Ecto neural progenitor cell (in vitro differentiated cells): ENCODE data around the gene DIDO1.

Experiments used
- DNase-seq: peaks from one replicate; pipeline ENCODE4 v3.0.0-alpha.2; 2018; ENCODE audit warnings: low spot score

Gene DIDO1

DNA sequence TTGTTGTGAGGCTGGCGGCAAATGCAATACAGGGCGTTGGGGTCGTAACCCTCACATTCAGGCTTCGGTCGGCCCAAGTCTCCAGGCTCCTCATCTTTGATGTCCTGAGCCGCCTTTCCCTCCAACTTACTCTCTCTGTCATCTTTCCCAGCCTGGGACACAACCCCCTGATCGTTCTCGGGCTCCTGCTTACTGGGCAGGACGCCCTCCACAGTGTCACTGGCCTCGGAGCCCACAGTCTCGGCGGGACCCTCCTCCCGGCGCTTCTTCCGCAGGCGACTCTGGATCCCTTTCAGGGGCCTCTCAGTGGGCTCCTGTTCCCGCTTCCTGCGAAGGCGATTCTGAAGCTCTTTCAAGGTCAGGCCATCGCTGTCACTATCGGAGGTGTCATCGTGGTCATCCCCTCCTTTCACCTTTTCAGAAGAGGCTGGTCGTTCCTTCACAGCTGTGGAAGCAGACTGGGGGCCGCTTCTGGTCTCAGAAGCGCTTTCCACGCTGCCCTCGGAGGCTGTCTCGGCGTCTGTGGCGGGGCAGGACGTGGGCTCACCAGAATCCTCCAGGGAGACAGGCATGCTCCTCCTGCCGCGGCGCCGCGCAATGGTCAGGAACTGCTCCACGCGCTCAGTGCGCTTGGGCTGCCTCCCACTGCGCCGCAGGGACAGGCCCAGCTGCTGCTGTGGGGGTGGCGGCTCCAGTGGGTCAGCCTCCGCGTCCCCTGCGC, 15.4 kb downstream of the DIDO1 start:
- DNase-seq, result no peak

- DNase-seq, result no peak
Measured at GRCh38 chr20:62910217-62910766, 16.0 kb downstream of the DIDO1 start.

DNA sequence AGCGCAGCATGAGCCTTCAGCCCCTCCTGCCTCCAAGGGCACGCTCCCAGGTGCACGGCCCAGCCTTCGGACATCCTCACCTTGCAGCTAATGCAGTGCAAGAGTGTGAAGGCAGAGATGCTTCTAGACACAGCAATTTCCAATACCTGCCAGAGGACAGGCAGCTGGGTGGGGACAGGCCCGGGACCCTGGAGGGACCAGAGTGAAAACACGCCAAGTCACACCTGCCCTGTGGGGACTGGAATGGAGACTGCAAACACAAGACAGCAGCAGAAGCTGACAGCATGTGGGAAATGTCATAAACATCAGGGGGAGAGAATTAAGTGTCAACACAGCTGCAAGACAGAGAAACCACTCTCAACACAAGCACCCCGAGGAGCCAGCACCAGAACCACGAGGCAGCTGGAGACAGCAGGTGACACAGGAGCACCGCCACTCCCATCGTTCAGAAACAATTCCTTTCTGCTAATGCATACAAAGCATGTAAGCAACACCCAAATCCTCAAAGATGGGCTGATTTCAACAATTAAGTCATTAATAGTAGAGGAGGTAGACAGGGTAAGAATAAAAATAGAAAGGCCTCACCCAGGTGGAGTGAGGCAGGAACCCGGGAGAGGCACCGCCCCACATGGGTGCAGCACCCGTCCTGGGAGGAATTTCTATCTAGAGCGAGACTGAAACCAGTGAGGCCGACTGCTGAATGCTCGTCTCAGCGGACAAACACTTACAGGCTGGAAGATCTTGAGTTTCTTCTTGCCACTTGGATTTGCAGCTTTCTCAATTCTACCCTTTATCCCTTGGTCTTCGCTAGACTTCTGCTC, 17.1 kb downstream of the DIDO1 start:
- no peak for DNase-seq

DNA sequence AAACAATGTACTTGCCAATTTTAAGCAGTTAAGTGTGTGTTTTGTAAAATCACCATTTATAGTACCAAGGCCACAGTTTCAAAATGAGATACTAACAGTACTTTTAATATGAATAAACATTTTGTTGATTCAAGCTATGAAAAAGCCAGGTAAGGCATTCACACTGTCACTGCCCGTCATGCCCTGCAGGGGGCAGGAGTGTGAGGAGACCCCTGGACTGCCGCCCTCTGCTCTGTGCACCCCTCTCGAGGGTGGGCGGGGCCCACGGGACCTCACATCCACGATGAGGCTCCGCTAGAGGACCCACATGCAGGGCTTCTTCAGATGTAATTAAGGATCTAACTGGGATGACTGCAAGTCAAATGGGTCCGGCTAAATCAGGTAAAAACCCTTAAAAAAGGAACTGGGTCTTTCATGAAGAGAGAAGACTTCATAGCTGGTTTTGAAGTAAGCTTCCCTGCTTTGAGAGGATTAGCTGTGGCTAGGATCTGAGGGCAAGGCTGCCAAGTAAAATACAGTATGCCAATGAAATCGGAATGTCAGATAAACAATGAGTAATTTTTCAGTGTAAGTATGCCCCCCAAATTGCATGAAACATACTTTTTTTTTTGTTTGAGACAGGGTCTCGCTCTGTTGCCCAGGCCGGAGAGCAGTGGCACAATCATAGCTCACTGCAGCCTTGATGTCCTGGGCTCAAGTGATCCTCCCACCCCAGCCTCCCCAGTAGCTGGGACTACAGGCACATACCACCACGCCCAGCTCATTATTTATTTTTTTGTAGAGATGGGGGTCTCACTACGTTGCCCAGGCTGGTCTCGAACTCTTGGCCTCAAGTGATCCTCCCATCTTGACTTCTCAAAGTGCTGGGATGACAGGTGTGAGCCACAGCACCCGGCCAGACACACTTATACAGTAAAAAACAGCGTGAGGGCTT, 18.7 kb downstream of the DIDO1 start:
- no peak for DNase-seq

- DNase-seq, result no peak
Measured at GRCh38 chr20:62906647-62907375, 19.5 kb downstream of the DIDO1 start.

DNA sequence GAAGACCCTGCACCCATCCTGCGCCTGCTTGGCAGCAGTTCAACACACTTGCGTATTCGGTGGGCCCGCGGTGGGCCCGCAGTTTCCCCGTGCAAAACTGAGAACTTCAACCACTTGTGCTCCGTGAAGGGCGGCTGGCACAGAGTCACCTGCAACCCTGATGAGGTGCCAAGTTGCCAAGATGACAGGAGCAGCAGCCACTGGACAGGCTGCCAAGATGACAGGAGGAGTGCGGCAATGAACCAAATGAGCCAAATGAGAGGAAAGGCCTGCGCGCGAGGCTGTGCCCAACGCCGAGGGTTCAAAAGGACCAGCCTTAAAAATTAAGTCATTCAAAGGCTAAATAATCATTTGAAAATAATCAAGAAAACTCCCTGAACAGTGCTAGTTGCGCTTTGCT, 20.1 kb downstream of the DIDO1 start:
- DNase-seq, result no peak

GRCh38 chr20:62905536-62906117, 20.7 kb downstream of the DIDO1 start:
- DNase-seq, result no peak

- DNase-seq, result no peak
Measured at GRCh38 chr20:62902926-62903615, 23.2 kb downstream of the DIDO1 start.

- DNase-seq, result no peak
Measured at GRCh38 chr20:62901891-62902290, 24.4 kb downstream of the DIDO1 start.

- DNase-seq, result no peak
Measured at GRCh38 chr20:62900692-62901584, 25.4 kb downstream of the DIDO1 start.

DNA sequence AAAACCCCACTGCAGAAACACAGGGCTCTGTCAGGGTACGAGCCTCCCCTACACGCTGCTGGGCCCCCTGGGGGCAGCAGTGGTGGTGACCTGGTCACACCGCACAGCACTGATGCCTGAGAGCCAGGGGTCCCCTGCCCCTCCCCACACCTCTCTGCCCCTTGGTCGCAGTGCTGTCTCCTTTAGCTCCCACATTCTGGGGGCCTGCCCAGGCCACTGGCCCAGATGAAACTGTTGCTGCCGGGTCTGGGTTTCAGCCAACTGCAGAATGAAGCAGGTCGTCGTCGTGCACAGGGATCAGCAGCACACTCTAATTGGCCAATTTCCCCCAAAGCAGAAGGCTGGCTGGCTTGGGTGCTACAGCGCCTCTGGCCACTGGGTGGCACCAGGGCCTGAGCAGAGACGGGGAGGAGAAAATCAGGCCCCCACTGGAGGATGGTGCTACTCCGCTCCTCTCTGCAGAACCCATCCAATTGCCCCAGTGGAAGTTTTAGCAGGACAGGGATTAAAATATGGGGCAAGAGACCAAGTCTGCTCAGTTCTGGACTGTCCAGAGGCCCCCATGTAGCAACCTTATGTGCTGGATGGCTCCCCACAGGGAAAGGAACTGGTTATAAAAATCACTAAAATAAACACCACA, 26.1 kb downstream of the DIDO1 start:
- DNase-seq, result peak; percentile 90

- DNase-seq, result no peak
Measured at GRCh38 chr20:62899633-62900051, 26.7 kb downstream of the DIDO1 start.

DNA sequence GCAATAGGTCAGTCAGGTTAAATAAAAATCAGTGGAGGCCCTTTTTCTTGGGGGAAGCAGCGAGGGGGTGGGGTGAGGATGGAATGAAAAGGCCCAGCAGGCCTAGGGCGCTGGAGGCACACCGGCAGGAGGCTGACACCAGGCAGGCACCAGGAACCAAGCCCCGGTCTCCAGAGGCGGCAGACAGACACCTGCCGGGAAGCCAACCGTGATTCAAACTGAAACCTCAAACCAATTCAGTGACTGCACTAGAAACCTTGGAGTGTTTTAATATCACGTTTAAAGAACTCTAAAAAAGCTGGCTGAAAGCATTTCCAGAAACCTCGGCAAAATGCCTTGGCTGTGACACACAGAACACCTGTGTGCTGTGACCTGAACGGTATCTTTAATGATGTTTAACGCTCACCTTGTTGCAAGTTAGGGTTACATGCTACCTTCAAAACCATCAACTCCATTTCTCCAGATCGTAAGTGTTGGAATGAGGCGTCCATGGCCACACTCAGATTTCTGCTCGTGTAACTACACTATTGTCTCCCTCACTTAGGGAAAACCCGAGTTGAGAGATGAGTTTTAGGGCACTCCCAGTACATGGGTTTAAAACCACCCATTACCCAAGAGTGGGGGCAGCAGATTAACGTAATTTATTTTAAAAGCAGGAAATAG, 27.2 kb downstream of the DIDO1 start:
- no peak for DNase-seq

- no peak for DNase-seq
Measured at GRCh38 chr20:62898093-62898964, 28.0 kb downstream of the DIDO1 start.

- no peak for DNase-seq
Measured at GRCh38 chr20:62897666-62898065, 28.6 kb downstream of the DIDO1 start.

DNA sequence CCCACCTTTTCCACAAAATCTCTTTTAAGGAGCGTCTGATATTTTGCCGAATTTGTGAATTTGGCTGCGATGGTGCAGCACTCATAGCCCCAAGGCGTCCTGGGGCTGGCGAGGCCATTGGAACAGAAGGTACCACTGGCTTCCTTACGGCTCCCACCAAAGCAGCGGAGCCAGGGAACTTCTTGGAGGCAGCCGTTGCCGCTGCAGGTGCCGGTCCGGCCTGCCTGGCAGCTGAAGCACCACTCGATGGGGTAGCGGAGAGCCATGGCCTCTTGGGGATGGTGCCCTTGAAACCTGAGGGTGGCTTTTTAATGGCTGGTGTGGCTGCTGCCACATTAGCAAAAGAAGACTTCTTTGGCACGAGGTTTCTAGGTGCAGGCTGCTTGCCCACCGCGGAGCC, 29.8 kb downstream of the DIDO1 start:
- no peak for DNase-seq

DNA sequence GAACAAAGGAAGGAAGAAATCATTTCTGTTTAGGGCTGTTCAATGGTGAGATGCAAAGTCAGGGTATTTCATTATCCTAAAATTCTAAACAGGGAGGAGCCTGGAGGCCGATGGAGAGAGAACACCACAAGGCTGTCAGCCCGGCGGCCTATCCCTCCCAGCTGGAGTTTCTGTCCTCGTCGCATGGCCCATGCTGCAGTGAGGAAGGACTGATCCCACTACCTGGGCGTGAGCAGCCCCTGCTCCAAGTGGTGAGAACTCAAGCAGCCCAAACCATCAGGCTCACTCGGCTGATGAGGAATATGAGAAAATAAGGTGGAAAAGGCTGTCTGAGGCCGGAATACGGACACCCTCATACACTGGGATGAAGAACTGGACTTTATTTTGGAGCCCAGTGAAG, 30.8 kb downstream of the DIDO1 start:
- DNase-seq, result no peak
